Lower leg skin (tissue), 4 donors: ENCODE data around the gene C5orf58. TPM values are rescaled to one million over a fixed set of nuclear protein-coding genes. Genes with fewer than 3 reads are reported as not detected.

ENCODE experiments used
- DNase-seq, 2 donors: peaks; one replicate each; pipeline ENCODE4 v3.0.0-alpha.2; 2019; ENCODE audit warnings: low spot score in 2 of 2
- H3K4me3 ChIP-seq: fragments of 200-600 bp; sonication (generic); 2 replicates; pipeline ENCODE4 v1.5.1; 2017; ENCODE audit warnings: mild to moderate bottlenecking, low read depth; ENCODE audit not compliant: poor library complexity, severe bottlenecking
- POLR2A ChIP-seq, 2 donors: fragments of 450-650 bp; IDR thresholded peaks; one replicate each; pipeline ENCODE4 v1.6.1; 2016 to 2017; ENCODE audit warnings: antibody characterized with exemption in 2 of 2, mild to moderate bottlenecking in 1 of 2, moderate library complexity in 1 of 2
- WGBS, 2 donors: methylation state at CpG; one replicate each; pipeline ENCODE4 v1.1.5; 2018; 5-methylcytosine and 5-hydroxymethylcytosine counted together
- intact Hi-C: fragments of 100-400 bp; cut with DNase I; formaldehyde crosslinking; loops from one replicate; pipeline ENCODE4 v1.15.0; 2023; ENCODE audit warnings: low total_unique reads
- total RNA-seq, 4 donors: library from RNA; depleted of rRNA; stranded (reverse); fragments of >200 nt; gene quantifications; one replicate each; pipeline ENCODE4 v1.1.0, GENCODE V29; 2016
- TF ChIP-seq, protein P1 (sequence below), 3 donors: fragments of 450-650 bp; IDR thresholded peaks; one replicate each; pipeline ENCODE4 v1.5.1; 2016; ENCODE audit warnings: antibody characterized with exemption in 3 of 3, mild to moderate bottlenecking in 3 of 3, moderate library complexity in 2 of 3

C5orf58 gene
- total RNA-seq, 4 donors from 2014 or later: 0.19 TPM; not detected in 3

DNA sequence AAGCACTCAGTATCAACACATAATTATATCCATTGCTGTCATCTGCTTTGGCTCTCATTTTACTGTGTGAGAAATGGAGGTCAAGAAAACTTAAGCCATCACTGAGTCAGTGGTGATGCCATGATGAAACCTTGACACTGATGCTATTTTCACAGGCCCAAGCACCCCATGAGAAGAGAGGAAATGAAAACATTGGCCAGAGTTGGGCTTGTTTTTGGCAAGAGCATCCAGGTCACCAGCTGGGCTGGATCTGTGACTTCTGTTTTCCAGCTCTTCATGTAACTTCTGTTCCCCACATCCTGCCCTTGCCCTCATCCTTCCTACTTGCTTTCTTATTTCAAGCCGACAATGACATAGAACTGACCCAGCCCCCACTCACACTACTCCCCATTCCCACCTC, 54.7 kb downstream of the C5orf58 start:
- H3K4me3 ChIP-seq: no peak overlapping the region
- peak in 1 of 2 donors; percentile 63 for DNase-seq
- 39 to 60% methylated on average over 1 of the region's 1 CpG for WGBS, 2 donors
- no peak for TF ChIP-seq POLR2A (IDR thresholded peaks at IDR 0.05)
- TF ChIP-seq, protein P1, sequence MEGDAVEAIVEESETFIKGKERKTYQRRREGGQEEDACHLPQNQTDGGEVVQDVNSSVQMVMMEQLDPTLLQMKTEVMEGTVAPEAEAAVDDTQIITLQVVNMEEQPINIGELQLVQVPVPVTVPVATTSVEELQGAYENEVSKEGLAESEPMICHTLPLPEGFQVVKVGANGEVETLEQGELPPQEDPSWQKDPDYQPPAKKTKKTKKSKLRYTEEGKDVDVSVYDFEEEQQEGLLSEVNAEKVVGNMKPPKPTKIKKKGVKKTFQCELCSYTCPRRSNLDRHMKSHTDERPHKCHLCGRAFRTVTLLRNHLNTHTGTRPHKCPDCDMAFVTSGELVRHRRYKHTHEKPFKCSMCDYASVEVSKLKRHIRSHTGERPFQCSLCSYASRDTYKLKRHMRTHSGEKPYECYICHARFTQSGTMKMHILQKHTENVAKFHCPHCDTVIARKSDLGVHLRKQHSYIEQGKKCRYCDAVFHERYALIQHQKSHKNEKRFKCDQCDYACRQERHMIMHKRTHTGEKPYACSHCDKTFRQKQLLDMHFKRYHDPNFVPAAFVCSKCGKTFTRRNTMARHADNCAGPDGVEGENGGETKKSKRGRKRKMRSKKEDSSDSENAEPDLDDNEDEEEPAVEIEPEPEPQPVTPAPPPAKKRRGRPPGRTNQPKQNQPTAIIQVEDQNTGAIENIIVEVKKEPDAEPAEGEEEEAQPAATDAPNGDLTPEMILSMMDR (IDR thresholded peaks at IDR 0.05): no peak
- intact Hi-C loops: no loop called here

DNA sequence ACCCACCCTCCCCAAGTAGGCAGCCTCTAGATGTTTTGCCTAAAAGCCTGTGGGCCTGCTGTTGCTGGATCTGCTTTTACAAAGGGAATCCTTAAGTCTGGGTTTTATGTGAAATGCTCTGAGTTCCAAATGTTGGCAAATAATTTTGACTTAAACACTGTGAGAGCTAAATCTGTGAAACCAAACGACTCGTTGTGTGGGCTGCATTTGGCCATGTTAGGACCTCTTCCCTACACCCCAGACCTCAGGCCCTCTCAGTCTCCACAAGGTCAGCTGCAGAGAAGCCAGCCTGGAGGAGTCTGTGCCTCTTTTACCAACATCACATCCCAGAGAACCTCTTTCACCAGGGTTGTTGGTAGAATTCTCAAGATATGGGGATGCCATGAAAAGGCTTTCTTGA, 55.4 kb downstream of the C5orf58 start:
- 67 to 85% methylated on average over 2 of the region's 2 CpGs for WGBS, 2 donors
- TF ChIP-seq, protein P1 (IDR thresholded peaks at IDR 0.05): no peak
- TF ChIP-seq POLR2A (IDR thresholded peaks at IDR 0.05): no peak
- DNase-seq: no peak
- intact Hi-C loops: no loop called here
- no peak overlapping the region for H3K4me3 ChIP-seq

- H3K4me3 ChIP-seq: no peak overlapping the region
- intact Hi-C loops: no loop called here
These were observed 55.8 kb downstream of the C5orf58 start for GRCh38 chr5:170288551-170288950.

GRCh38 chr5:170289121-170289520, 56.3 kb downstream of the C5orf58 start:
- intact Hi-C loops: no loop called here

More at GRCh38 chr5:170288551-170288950, 55.8 kb downstream of the C5orf58 start:
- TF ChIP-seq, protein P1 (IDR thresholded peaks at IDR 0.05): no peak
- TF ChIP-seq POLR2A (IDR thresholded peaks at IDR 0.05): no peak
- WGBS, 2 donors: 61 to 82% methylated on average over 3 of the region's 3 CpGs
- DNase-seq: no peak

DNA sequence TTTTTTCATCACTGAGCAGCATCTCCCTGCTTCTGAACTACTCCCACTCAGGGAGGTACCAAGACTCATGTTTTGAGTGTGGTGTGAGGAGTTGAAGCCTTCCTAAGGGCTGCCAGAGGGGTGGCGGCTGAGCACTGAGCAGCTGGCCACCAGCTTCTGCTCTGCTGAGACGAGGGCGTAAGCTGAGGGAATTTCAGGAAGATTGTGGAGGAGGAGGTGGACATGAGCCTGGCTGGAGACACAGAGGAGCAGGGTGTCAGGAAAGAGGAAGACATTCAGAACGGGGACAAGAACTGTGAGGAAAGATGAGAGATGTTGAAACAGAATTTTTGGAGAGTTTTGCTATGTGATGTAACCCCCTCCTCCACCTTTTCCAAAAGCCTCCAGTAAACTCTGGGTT, 57.0 kb downstream of the C5orf58 start:
- TF ChIP-seq POLR2A (IDR thresholded peaks at IDR 0.05): no peak
- TF ChIP-seq, protein P1 (IDR thresholded peaks at IDR 0.05): no peak
- intact Hi-C loops: no loop called here
- WGBS, 2 donors: 33 to 43% methylated on average over 4 of the region's 4 CpGs
- no peak for DNase-seq
- H3K4me3 ChIP-seq: no peak overlapping the region

More at GRCh38 chr5:170289121-170289520, 56.3 kb downstream of the C5orf58 start:
- 38 to 50% methylated on average over 3 of the region's 3 CpGs for WGBS, 2 donors
- TF ChIP-seq POLR2A (IDR thresholded peaks at IDR 0.05): no peak
- TF ChIP-seq, protein P1 (IDR thresholded peaks at IDR 0.05): no peak
- DNase-seq: no peak
- no peak overlapping the region for H3K4me3 ChIP-seq

GRCh38 chr5:170290498-170290897, 57.7 kb downstream of the C5orf58 start:
- WGBS, 2 donors: 82 to 87% methylated on average over 3 of the region's 3 CpGs
- TF ChIP-seq, protein P1 (IDR thresholded peaks at IDR 0.05): no peak
- no peak for TF ChIP-seq POLR2A (IDR thresholded peaks at IDR 0.05)
- no peak for DNase-seq
- H3K4me3 ChIP-seq: no peak overlapping the region
- intact Hi-C loops: no loop called here
